Measurements from ENCODE around the gene ANKRD35. TPM values are rescaled to one million over a fixed set of nuclear protein-coding genes. Genes with fewer than 3 reads are reported as not detected.

The ANKRD35 gene
- total and polyA plus RNA-seq, 9 of the 15 experiments (the other 6 are each of a cell fraction or from before 2014, with no cell fraction given) = 0.07 to 0.14 (median 0.07) TPM; not detected in 5

GRCh38 chr1:145906954-145907753, 21.5 kb upstream of the ANKRD35 start (continued):
- TF ChIP-seq HNRNPLL (IDR thresholded peaks at IDR 0.05; ENCODE audit: low read depth, low read length, poor library complexity, severe bottlenecking) (no peak), MITF (IDR thresholded peaks at IDR 0.05) (no peak)

GRCh38 chr1:145901312-145902021, 15.8 kb upstream of the ANKRD35 start:
- no peak overlapping the region for H3K27ac ChIP-seq (ENCODE audit: extremely low read depth, low read depth, low read length)
- intact Hi-C loops (cut with micrococcal nuclease) = no loop called here
- no peaks in the 10 kb centered on the region for H3K9me3 ChIP-seq (replicated peaks; ENCODE audit: control insufficient read depth, insufficient read depth, low read depth, low read length)
- H3K4me2 ChIP-seq (ENCODE audit: insufficient read depth, low read length) = no peak overlapping the region
- no peaks in the 10 kb centered on the region for H4K20me1 ChIP-seq (replicated peaks; ENCODE audit: control insufficient read depth, insufficient read depth, low read length)
- DNase-seq (ENCODE audit: extremely low read depth in 1 of 4, low spot score in 3 of 4) = peak in 1 of 4 experiments; percentile 26
- H3K36me3 ChIP-seq (ENCODE audit: control insufficient read depth, insufficient read depth, low read length) = no peaks in the 10 kb centered on the region
- no peak overlapping the region for H3K9ac ChIP-seq (ENCODE audit: insufficient read depth in 1 of 2, low read depth in 2 of 2, low read length in 2 of 2)
- no peaks in the 10 kb centered on the region for H3K9me1 ChIP-seq (ENCODE audit: control insufficient read depth, insufficient read depth, low read length)
- H3K79me2 ChIP-seq (ENCODE audit: control insufficient read depth, insufficient read depth, low read length) = no peaks in the 10 kb centered on the region
- no peak overlapping the region for H2AFZ ChIP-seq (ENCODE audit: low read depth, low read length)
- in situ Hi-C loops (cut with MboI) = no loop called here
- no peak overlapping the region for H3K4me3 ChIP-seq
- ATAC-seq = peak; percentile 57
- CTCF ChIA-PET (ENCODE audit: low intra/inter-chr PET ratio) = no interaction called here
- no peak for FAIRE-seq
- BruUV-seq (replicated peaks) = no TSS peak
- 43% methylated on average over 12 of the region's 12 CpGs for WGBS (ENCODE audit: insufficient coverage, low coverage, missing lambda C conversion rate)
- POLR2A ChIA-PET = interaction anchor here (0.7 to 0.9 kb wide), 2 partner anchors 22 to 81 kb away, joined by 3 read pairs; no protein-coding TSS in a partner anchor
- no peaks in the 10 kb centered on the region for H3K27me3 ChIP-seq (ENCODE audit: control insufficient read depth in 2 of 2, insufficient read depth in 2 of 2, low read length in 2 of 2)
- H3K4me1 ChIP-seq (replicated peaks in 1 of 2; ENCODE audit: control insufficient read depth in 2 of 2, insufficient read depth in 2 of 2, low read length in 2 of 2) = peaks cover 3 to 12% of the 10 kb centered on the region in 2 experiments; a peak in 4 of 5 replicates
- no peak for TF ChIP-seq UBTF (IDR thresholded peaks at IDR 0.05; ENCODE audit: borderline replicate concordance in 1 of 2, low read depth in 2 of 2, low read length in 2 of 2)
- 0 out of 2 replicates have a peak, but pooled peaks have one; percentile 5 for TF ChIP-seq SMC3 (conservative IDR thresholded peaks at IDR 0.05; ENCODE audit: insufficient read depth, low read depth, low read length)
- TF ChIP-seq CTCF (IDR thresholded peaks at IDR 0.05 in 2 of 3, conservative IDR thresholded peaks at IDR 0.05 in 1 of 3; ENCODE audit: insufficient read depth in 2 of 3, low read depth in 1 of 3, low read length in 3 of 3) = peak; percentile 24 to 41 (median 40); a peak in 3 of 6 replicates
- 0 out of 4 replicates have a peak, but pooled peaks of 1 of the 2 experiments have one; percentile 9 for TF ChIP-seq RAD21 (CRISPR knock-in tag; conservative IDR thresholded peaks at IDR 0.05 in 1 of 2, IDR thresholded peaks at IDR 0.05 in 1 of 2)
- no peak for TF ChIP-seq NR3C1 (CRISPR knock-in tag; IDR thresholded peaks at IDR 0.05)
